ENCODE measurements around the gene BEND7. TPM values are rescaled to one million over a fixed set of nuclear protein-coding genes. Genes with fewer than 3 reads are reported as not detected.

The BEND7 gene
- total and polyA plus RNA-seq, 2 of the 4 experiments (the other 2 are of a cell fraction) = 2.3 to 3.5 TPM

DNA sequence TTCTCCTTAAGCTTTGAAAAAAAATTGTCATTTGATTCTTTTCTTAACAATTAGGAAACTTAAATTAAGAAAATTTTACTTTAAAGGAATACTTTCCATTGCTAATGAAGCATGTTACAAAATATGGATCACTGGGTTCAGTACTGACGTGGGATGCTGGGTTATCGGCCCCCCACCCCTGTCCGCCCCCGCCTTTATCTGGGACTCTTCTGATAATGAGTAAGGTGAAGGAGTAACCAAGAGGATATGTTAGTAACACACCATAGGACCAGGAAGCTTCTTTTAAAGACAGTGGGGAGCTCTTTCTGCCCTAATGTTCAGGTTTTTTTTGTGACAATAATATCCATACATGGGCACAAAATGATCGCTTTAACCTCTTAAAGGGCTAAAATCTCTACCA, 29.7 kb downstream of the BEND7 start:
- no peak overlapping the region for H2AFZ ChIP-seq (replicated peaks; ENCODE audit: low read length, poor library complexity)
- no peak overlapping the region for H2BK20ac ChIP-seq (ENCODE audit: low read depth, low read length)
- TF ChIP-seq BHLHE40 (IDR thresholded peaks at IDR 0.05; ENCODE audit: low read depth, low read length) (no peak), NFE2L2 (IDR thresholded peaks at IDR 0.05; ENCODE audit: low read depth, low read length) (no peak), RFX5 (IDR thresholded peaks at IDR 0.05; ENCODE audit: low read depth, low read length) (no peak), MXI1 (IDR thresholded peaks at IDR 0.05; ENCODE audit: borderline replicate concordance, low read depth, low read length) (no peak), CHD1 (IDR thresholded peaks at IDR 0.05; ENCODE audit: low read depth, low read length) (no peak), FOS (IDR thresholded peaks at IDR 0.05; ENCODE audit: low read depth, low read length) (no peak), POLR2A (IDR thresholded peaks at IDR 0.05; ENCODE audit: low read depth, low read length) (no peak)
- no peak overlapping the region for H4K5ac ChIP-seq (ENCODE audit: low read depth, low read length)
- no peak overlapping the region for H3K4me2 ChIP-seq (ENCODE audit: low read depth, low read length)
- DNase-seq = no peak
- H3K4me1 ChIP-seq (ENCODE audit: control insufficient read depth, insufficient read depth, low read length) = peaks cover 6% of the 10 kb centered on the region
- no peaks in the 10 kb centered on the region for H3K9me3 ChIP-seq (ENCODE audit: control insufficient read depth, insufficient read depth, low read length)
- no peak overlapping the region for H3K18ac ChIP-seq (ENCODE audit: low read depth, low read length)
- H3K56ac ChIP-seq (ENCODE audit: extremely low read depth, insufficient read depth, low read length) = no peak overlapping the region
- no peak overlapping the region for H3K4ac ChIP-seq (ENCODE audit: low read depth, low read length)
- no peak overlapping the region for H2AK5ac ChIP-seq (ENCODE audit: low read depth, low read length)
- in situ Hi-C loops (cut with MboI; ENCODE audit: low sequenced_read_pairs) = no loop called here
- CTCF ChIA-PET = no interaction called here
- H2BK15ac ChIP-seq (ENCODE audit: low read depth, low read length) = no peak overlapping the region
- H3K14ac ChIP-seq (replicated peaks; ENCODE audit: low read depth, low read length) = no peak overlapping the region
- dilution Hi-C loops (cut with HindIII; ENCODE audit: low sequenced_read_pairs, unreplicated experiment) = no loop called here
- H3K36me3 ChIP-seq (ENCODE audit: control insufficient read depth, insufficient read depth, low read length) = 0 out of 2 replicates have a peak, but pooled peaks cover 1% of the 10 kb centered on the region
- peaks cover 5% of the 10 kb centered on the region; the same call in 1 of the 2 replicates for H3K9me1 ChIP-seq (ENCODE audit: insufficient read depth, low read length)
- POLR2A ChIA-PET (ENCODE audit: unreplicated experiment) = interaction anchor here (0.6 kb wide), 1 partner anchor 26 kb away, joined by 3 read pairs; no protein-coding TSS in a partner anchor
- no peak for ATAC-seq (ENCODE audit: low read depth)
- H3K23ac ChIP-seq (ENCODE audit: low read depth, low read length) = no peak overlapping the region
- 0 out of 4 replicates have a peak, but pooled peaks cover 0 to 8% of the 10 kb centered on the region in 2 experiments for H3K79me1 ChIP-seq (ENCODE audit: low read depth in 1 of 2, low read length in 2 of 2)
- WGBS, 2 experiments (ENCODE audit: extremely low coverage in 2 of 2, insufficient read length in 1 of 2) = no CpG with 5 or more reads among the region's 5 CpGs
- H4K20me1 ChIP-seq (ENCODE audit: insufficient read depth, low read length) = peaks cover 3% of the 10 kb centered on the region; the same call in 1 of the 2 replicates
- no peak overlapping the region for H3K27ac ChIP-seq (ENCODE audit: insufficient read depth, low read length)
- H4K91ac ChIP-seq (ENCODE audit: insufficient read depth, low read depth, low read length) = no peak overlapping the region
- H3K9ac ChIP-seq (ENCODE audit: low read depth, low read length) = no peak overlapping the region
- intact Hi-C loops (cut with micrococcal nuclease) = no loop called here
- no TSS peak for BruUV-seq (replicated peaks)
- no peak overlapping the region for H2BK5ac ChIP-seq (ENCODE audit: low read depth, low read length, poor library complexity, severe bottlenecking)
- H4K8ac ChIP-seq (ENCODE audit: low read depth in 2 of 2, low read length in 2 of 2) = no peak overlapping the region
- H3K4me3 ChIP-seq (ENCODE audit: insufficient read depth, low read depth, low read length) = no peak overlapping the region
- H2BK120ac ChIP-seq (ENCODE audit: low read depth, low read length) = no peak overlapping the region
- H3K27me3 ChIP-seq (ENCODE audit: control insufficient read depth, insufficient read depth, low read length) = no peaks in the 10 kb centered on the region
- no peak overlapping the region for H2AK9ac ChIP-seq (replicated peaks; ENCODE audit: low read depth, low read length, poor library complexity)

All from IMR-90 (cell line).